GM18526 (cell line): ENCODE results near the gene MYO10.

Experiments used
- POLR2A ChIP-seq: IDR thresholded peaks from 3 replicates; pipeline ENCODE4 v1.6.1; 2011; ENCODE audit not compliant: insufficient read length; ENCODE audit errors: extremely low read depth

The MYO10 gene

DNA sequence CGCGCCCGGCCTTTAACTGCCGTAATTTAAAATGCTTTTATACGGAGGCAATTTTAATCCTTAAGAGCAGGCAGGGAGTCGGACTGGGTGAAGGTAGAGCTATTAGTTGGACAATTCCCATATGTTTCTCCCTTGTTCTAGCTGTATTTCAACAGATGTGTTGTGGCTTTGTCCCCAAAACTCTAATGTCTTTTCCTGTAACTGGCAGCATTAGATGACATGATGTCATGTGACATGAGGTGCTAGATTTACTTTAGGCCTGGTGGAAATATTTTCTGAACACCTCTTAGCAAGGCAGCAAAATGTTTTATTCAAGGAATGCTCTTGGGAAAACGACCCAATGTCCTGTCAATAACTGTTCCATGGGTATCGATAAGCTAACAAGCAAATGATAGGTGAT, 8.5 kb downstream of the MYO10 start:
- TF ChIP-seq POLR2A: no peak

DNA sequence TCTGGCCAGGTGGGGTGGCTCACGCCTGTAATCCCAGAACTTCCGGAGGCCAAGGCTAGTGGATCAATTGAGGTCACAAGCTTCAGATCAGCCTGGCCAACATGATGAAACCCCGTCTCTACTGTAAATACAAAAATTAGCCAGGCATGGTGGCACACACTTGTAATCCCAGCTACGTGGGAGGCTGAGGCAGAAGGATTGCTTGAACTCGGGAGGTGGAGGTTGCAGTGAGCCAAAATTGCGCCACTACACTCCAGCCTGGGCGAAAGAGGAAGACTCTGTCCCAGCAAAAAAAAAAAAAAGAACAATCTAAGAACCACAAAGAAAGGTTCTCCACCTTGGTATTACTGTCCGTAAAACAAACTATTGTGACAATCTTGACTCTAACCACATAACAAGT, 9.7 kb downstream of the MYO10 start:
- no peak for TF ChIP-seq POLR2A

DNA sequence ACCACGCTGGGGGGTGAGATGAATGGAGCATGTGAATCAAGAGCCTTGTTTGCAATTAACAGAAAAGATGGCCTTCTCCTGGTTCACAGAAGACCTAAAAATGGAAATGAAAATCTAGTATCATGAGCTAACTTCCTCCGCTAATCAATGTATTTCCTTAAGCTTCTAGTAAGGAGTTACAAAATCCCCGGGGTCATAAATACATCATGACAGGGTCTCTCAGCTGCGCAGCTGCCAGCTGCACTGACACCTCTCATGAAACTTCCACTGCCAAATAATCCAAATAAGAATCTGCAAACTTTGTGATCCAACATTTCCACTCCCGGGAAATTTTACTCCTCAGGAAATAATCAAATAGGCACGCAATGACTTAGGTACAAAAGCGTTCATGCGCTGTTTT, 11.9 kb downstream of the MYO10 start:
- no peak for TF ChIP-seq POLR2A

DNA sequence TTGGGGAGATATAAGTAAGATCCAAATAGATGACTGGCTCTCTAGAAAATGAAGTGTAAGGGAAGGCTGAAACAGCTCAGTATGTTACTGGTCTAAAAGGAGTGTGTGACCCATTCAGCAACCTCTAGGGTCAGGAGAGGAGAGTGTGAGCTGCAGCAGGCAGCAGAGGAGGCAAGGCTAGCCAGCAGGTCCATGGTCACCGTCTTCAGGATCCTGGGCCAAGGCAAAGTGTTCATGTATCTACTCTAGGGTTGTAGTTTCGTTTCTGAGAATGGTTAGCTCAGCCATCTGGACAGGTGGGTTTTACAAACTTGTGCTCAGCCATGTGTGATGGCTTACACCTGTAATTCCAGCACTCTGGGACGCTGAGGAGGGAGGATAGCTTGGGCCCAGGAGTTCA, 13.7 kb downstream of the MYO10 start:
- TF ChIP-seq POLR2A: no peak

DNA sequence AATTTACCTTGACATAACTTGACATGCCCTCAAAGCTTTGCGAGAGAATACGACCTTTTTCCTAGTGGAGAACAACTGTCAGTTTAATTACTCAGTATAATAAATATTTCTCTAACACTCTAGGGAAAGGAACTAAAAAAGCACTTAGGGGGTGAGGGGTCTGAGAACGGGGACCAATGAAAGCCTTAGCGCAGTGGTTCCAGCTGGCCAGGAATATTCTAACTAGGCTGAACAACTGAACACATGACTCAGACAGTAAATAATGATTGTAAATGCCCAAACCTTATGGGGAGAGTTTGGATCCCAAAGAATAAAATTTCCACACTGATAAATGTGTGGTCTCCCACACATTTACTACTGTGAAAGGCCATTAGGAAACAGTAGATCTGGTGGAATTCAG, 14.9 kb downstream of the MYO10 start:
- no peak for TF ChIP-seq POLR2A

DNA sequence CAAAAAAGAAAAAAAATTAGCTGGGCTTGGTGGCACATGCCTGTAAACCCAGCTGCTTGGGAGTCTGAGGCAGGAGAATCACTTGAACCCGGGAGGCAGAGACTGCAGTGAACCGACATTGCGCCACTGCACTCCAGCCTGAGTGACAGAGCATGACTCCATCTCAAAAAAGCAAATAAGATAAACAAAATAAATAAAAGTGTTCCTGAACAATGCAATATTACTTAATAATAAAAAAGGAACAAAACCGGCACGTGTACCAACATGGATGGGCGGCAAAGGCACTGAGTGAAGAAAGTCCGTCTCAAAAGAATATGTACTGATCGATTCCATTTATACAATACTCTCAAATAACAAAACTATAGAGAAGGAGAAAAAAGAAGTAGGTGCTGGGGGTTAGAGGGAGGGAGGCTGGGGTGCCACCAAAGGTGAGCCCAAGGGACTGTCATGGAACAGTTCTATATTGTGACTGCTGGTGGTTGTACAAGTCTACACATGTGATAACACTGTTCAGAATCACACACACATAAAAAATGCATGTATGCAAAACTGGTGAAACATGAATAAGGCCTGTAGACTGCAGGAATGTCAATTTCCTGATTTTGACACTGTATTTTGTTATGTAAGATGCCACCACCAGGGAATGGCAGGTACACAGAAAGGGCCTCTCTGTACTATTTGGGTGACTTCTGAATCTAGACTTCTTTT, 15.8 kb downstream of the MYO10 start:
- no peak for TF ChIP-seq POLR2A

DNA sequence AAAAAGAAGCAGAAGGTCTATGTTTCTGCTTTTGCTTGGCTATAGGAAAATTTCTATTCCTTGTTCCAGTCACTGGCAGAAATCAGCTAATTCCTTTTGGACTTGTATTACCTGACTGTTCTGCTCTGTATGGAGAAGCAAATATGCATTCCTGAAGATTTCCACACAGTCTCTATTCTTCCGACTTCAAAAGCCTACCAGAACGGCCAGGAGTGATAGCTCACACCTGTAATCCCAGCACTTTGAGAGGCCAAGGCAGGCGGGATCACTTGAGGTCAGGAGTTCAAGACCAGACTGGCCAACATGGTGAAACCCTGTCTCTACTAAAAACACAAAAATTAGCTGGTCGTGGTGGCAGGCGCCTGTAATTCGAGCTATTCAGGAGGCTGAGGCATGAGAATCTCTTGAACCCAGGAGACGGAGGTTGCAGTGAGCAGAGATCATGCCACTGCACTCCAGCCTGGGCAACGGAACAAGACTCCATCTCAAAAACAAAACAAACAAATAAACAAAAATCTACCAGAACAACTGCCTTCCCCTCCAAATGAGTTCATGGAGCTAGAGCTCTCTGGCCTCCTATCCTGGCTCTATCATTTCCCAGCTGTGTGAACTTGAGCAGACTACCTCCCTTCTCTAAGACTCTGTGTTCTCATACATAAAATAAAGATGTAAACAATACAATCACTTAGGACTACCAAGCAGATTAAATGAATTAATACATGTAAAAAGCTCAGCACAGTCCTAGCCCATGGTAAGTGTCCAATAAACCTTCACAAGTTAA, 17.0 kb downstream of the MYO10 start:
- TF ChIP-seq POLR2A: no peak

DNA sequence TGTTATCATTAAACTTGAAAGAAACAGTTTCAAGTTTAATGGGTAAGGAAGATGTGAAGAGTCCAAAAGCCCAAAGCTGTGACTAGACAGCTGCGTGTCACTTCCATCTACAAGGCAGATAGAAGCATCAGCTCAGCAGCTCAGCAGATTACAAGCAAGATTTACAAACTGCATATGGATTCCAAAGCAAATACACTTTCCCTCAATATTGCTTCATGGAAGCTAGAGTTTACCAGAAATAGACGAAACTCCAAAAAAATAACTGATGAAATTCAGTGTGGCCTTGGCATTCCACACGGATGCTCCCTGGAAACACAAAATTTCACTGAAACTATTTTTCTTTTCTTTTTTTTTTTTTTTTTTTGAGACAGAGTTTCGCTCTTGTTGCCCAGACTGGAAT, 17.9 kb downstream of the MYO10 start:
- no peak for TF ChIP-seq POLR2A

DNA sequence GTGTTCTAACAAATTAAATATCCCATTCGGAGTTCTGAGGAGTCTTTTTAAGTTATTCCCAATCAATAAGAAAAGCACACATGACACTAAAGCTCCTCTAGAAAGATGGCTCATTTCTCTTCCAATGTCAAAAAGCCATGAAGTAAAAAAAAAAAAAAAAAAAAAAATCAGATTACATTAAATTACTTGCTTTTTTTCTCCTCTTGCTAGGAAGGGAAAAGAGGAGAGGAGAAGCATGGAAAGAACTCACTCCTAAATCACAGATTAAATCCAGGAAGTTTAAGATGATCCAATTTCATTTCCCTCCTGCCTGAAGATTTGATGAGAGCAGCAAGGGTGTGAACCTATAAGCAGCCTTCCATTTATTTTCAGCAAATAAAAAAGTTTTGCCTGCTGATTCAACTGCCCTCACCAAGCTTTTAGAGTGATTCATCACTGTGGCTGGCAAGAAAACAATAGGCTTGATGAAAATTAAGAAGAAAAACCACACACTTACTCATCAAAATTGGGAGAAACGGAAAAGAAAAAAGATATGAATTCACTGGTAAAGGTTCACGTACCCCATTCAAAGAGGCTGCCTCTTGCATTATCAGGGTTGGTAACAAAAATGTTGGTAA, 19.7 kb downstream of the MYO10 start:
- no peak for TF ChIP-seq POLR2A

DNA sequence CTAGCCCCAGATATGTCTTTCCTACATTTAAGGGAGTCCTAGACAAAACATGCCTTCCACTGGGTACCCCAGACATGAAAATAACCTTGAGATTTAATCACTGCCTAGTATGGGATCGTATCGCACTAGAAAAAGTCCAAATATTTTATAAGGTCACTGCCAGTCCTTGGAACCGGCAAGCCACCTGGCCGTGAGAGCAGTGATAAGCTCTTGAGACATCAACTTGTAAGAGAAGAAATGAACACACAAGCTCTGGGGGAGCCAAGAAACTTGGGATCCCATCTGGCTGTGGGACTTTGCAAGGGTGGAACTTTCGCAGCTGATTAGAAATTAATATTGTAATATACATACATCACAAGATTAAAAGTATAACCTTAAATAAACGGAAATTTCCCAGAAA, 21.5 kb downstream of the MYO10 start:
- no peak for TF ChIP-seq POLR2A

DNA sequence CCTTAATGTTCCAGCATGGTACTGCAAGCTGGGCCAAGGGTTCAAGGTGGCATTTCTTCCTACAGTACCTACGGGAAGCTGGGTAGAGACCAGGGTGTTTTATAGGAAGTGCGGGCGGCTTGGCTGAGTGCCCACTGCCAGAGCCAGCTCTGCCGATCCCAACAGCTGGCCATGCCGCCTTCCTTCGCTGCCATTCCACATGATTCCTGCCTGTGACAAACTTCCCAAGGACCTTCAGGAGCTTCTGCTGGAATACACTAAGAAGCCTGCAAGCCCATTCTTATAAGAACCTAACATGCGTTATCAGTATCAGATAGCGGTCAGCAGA, 22.0 kb downstream of the MYO10 start:
- TF ChIP-seq POLR2A: no peak

DNA sequence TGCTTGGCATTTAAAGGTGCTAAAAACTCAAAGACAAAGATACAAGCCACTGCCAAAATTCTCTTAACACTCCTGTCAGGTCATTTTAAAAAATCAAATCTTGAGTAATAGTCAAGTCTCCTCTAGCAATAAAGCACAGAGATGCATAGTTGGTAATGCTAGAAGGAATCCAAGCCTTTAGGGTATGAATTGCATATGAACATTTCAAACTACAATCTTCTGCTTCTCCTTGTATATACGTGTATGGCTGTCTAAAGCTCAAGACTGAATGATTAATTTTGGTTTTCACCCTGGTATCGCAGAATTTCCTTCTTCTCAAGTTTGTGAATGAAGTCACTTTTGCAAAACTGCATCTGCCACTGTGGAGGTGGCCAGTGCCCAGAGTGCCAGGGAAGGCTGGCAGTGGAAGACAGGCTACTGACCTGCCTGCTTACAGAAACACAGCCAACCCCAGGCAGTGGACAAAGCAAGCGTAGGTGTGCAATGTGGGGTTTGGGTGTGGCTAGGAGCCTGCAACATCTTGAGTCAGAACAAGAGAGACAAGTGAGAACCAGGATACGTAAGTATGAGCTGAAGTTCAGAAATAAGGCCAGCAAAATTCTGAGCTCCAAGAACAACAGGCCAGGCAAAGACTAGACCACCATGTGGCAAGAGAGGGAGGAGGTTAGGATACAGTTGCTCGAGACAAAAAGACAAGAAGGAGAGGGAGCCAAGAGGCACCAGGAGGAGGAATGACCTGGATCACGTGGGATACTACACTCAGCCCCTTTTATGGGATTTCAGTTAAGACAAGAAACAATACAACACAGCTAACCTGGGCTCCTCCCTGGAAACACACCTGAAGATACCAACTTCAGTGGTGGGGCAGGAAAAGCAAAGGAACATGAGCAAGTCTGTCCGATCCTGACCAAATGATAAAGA, 22.6 kb downstream of the MYO10 start:
- no peak for TF ChIP-seq POLR2A

DNA sequence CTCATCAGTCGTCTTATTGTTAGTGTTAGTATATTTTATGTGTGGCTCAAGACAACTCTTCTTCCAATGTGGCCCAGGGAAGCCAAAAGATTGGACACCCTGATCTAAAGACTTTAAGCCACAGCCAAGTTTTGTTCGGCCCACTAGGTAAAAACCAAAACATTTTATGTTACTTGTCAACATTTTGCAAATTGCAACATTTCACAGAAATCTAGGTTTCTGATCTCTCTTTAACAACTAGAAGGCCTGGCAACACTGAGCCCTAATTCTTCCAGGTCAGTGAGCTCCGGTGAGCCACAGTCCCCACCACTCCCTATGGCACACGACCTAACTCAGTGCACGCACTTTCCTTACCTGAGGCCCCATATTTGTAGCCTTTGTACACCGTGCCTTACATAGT, 24.0 kb downstream of the MYO10 start:
- no peak for TF ChIP-seq POLR2A

DNA sequence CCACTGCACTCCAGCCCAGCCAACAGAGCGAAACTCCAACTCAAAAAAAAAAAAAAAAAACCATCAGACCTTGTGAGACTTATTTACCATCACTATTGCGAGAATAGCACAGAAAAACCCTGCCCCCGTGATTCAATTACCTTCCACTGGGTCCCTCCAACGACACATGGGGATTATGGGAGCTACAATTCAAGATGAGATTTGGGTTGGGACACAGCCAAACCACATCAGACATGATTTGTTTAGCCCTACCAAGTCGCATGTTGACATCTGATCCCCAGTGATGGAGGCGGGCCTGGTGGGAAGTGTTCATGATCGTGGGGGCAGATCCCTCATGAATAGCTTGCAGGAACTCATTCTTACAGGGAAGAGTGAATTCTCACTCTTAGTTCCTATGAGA, 26.6 kb downstream of the MYO10 start:
- no peak for TF ChIP-seq POLR2A

DNA sequence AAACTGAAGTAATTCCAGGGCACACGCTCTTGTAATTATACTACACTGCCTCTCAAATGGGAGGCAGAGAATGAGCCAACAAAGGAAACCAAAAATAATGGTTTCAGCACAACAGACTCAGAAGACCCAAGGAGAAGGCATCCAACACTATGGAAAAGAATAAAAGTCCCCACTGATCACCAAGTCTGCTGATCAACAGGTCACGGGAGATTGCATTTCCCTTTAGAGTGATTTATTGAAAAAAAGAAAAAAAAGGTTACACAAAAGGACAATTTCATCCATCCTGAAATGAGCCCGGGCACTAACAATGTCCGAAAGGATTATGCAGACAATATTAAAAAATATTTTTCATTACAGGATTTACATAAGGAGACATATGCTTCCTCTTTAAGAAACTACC, 28.8 kb downstream of the MYO10 start:
- TF ChIP-seq POLR2A: no peak
